Activated CD4-positive, alpha-beta T cell treated with anti-CD3 and anti-CD28 coated beads, Interleukin-2, amount 50 U/mL, for 1 hour (primary cell): ENCODE results near the gene ARL16.
A peak's percentile ranks its signal among the peaks of the same experiment; 100 is the strongest.

Source experiments
- DNase-seq: peaks from one replicate; pipeline ENCODE4 v3.0.0-alpha.2; 2020

The ARL16 gene

GRCh38 chr17:81712468-81713003, 28.9 kb upstream of the ARL16 start:
- no peak for DNase-seq

- peak; percentile 68 for DNase-seq
These were observed 28.3 kb upstream of the ARL16 start, which contains the start of gene SLC25A10 for GRCh38 chr17:81711814-81712467. Gene SLC25A10 (plus strand): TSS chr17:81712284. CDS start chr17:81712427, 143 bp downstream.

- no peak for DNase-seq
These were observed 27.1 kb upstream of the ARL16 start for GRCh38 chr17:81710514-81711308.

- no peak for DNase-seq
These were observed 25.2 kb upstream of the ARL16 start for GRCh38 chr17:81708739-81709185.

- DNase-seq: no peak
These were observed 24.4 kb upstream of the ARL16 start for GRCh38 chr17:81707725-81708646.

- no peak for DNase-seq
These were observed 23.4 kb upstream of the ARL16 start for GRCh38 chr17:81706757-81707624.

- no peak for DNase-seq
These were observed 22.6 kb upstream of the ARL16 start for GRCh38 chr17:81706232-81706611.

GRCh38 chr17:81705518-81706231, 22.1 kb upstream of the ARL16 start:
- no peak for DNase-seq

GRCh38 chr17:81703747-81704654, 20.4 kb upstream of the ARL16 start:
- DNase-seq: no peak

- DNase-seq: peak; percentile 85
These were observed 19.5 kb upstream of the ARL16 start, which contains the start of gene MRPL12 for GRCh38 chr17:81702934-81703746. Gene MRPL12 (plus strand): TSS chr17:81703367. CDS start chr17:81703502, 135 bp downstream.

- DNase-seq: no peak
These were observed 17.9 kb upstream of the ARL16 start for GRCh38 chr17:81701288-81702071.

- no peak for DNase-seq
These were observed 17.0 kb upstream of the ARL16 start for GRCh38 chr17:81700353-81701287.

GRCh38 chr17:81697261-81698044, 13.9 kb upstream of the ARL16 start:
- no peak for DNase-seq

- DNase-seq: no peak
These were observed 12.8 kb upstream of the ARL16 start for GRCh38 chr17:81696218-81696941.

- no peak for DNase-seq
These were observed 12.2 kb upstream of the ARL16 start for GRCh38 chr17:81695801-81696200.
